ENCODE data around the gene SMC6. TPM values are rescaled to one million over a fixed set of nuclear protein-coding genes. Genes with fewer than 3 reads are reported as not detected.

Gene SMC6
- total RNA-seq, 1 experiment from 2014 or later = 40.3 TPM

- H3K14ac ChIP-seq (ENCODE audit: insufficient read depth, low read length) = no peak overlapping the region
- WGBS (ENCODE audit: extremely low coverage, insufficient read length, low lambda C conversion rate) = no CpG with 5 or more reads among the region's 2 CpGs
- H3K27ac ChIP-seq (ENCODE audit: insufficient read length, low read depth, low read length) = no peak overlapping the region
- no peak overlapping the region for H3K4me3 Mint-ChIP-seq
- H3K27me3 ChIP-seq (ENCODE audit: insufficient read depth, low read length) = no peaks in the 10 kb centered on the region
- no peak overlapping the region for H3K56ac ChIP-seq (ENCODE audit: insufficient read length, low read depth, low read length)
- H3K27me3 Mint-ChIP-seq (ENCODE audit: low read depth) = no peaks in the 10 kb centered on the region
- no peaks in the 10 kb centered on the region for H3K79me2 ChIP-seq (ENCODE audit: insufficient read depth, low read length)
- H2BK12ac ChIP-seq (ENCODE audit: insufficient read length, low read depth, low read length) = no peak overlapping the region
- H2BK15ac ChIP-seq (ENCODE audit: low read depth, low read length) = no peak overlapping the region
- H3K9ac ChIP-seq (ENCODE audit: extremely low read depth, insufficient read length, low read length) = no peak overlapping the region
- no peaks in the 10 kb centered on the region for H3K23me2 ChIP-seq (ENCODE audit: insufficient read length, low read depth, low read length, poor library complexity, severe bottlenecking)
- H3K18ac ChIP-seq (ENCODE audit: insufficient read length, low read depth, low read length) = no peak overlapping the region
- no peak overlapping the region for H2BK120ac ChIP-seq (ENCODE audit: low read depth, low read length, poor library complexity, severe bottlenecking)
- no peaks in the 10 kb centered on the region for H3K79me1 ChIP-seq (ENCODE audit: insufficient read depth, low read depth, low read length, poor library complexity, severe bottlenecking)
- H3K36me3 Mint-ChIP-seq (ENCODE audit: insufficient read depth in 1 of 3, low read depth in 3 of 3) = peaks cover 0 to 8% (median 0%) of the 10 kb centered on the region in 3 experiments; a peak in 3 of 7 replicates
- no peaks in the 10 kb centered on the region for H4K20me1 ChIP-seq (ENCODE audit: control insufficient read depth, insufficient read depth, insufficient read length)
- H3K4ac ChIP-seq (ENCODE audit: low read depth, low read length) = no peak overlapping the region
- no peak overlapping the region for H4K8ac ChIP-seq (replicated peaks; ENCODE audit: insufficient read length, low read depth, low read length)
- H3K4me1 ChIP-seq (ENCODE audit: insufficient read depth, low read length) = no peaks in the 10 kb centered on the region; the same call in 1 of the 2 replicates
- no peaks in the 10 kb centered on the region for H3K9me3 ChIP-seq (ENCODE audit: control insufficient read depth, low read depth, low read length)
- no peak overlapping the region for H3K23ac ChIP-seq (ENCODE audit: insufficient read length, low read depth, low read length)
- no peak overlapping the region for H2BK20ac ChIP-seq (ENCODE audit: low read depth, low read length, poor library complexity, severe bottlenecking)
- H3K27ac Mint-ChIP-seq = no peak overlapping the region
- no peak overlapping the region for H2AFZ ChIP-seq (ENCODE audit: low read length)
- no peak overlapping the region for H2AK5ac ChIP-seq (ENCODE audit: insufficient read length, low read length)
- H4K5ac ChIP-seq (ENCODE audit: insufficient read length, low read depth, low read length) = no peak overlapping the region
- H3T11ph ChIP-seq (ENCODE audit: low read length) = no peak overlapping the region
- H3K4me1 Mint-ChIP-seq = peaks cover 26 to 30% of the 10 kb centered on the region in 2 experiments
- TF ChIP-seq, protein P1, sequence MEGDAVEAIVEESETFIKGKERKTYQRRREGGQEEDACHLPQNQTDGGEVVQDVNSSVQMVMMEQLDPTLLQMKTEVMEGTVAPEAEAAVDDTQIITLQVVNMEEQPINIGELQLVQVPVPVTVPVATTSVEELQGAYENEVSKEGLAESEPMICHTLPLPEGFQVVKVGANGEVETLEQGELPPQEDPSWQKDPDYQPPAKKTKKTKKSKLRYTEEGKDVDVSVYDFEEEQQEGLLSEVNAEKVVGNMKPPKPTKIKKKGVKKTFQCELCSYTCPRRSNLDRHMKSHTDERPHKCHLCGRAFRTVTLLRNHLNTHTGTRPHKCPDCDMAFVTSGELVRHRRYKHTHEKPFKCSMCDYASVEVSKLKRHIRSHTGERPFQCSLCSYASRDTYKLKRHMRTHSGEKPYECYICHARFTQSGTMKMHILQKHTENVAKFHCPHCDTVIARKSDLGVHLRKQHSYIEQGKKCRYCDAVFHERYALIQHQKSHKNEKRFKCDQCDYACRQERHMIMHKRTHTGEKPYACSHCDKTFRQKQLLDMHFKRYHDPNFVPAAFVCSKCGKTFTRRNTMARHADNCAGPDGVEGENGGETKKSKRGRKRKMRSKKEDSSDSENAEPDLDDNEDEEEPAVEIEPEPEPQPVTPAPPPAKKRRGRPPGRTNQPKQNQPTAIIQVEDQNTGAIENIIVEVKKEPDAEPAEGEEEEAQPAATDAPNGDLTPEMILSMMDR (conservative IDR thresholded peaks at IDR 0.05) = no peak
- no peak overlapping the region for H3K4me2 ChIP-seq (ENCODE audit: insufficient read depth, insufficient read length, low read length)
- H4K91ac ChIP-seq (ENCODE audit: insufficient read length, low read depth, low read length) = no peak overlapping the region
- H2BK5ac ChIP-seq (ENCODE audit: insufficient read length, low read length) = no peak overlapping the region
- no peaks in the 10 kb centered on the region for H3K9me3 Mint-ChIP-seq
- DNase-seq = no peak
Measured at GRCh38 chr2:17640406-17640805, 113.2 kb downstream of the SMC6 start.
